GM19328 (cell line): ENCODE measurements around the gene ERCC6L.
A peak's percentile ranks its signal among the peaks of the same experiment; 100 is the strongest.
"Not testable (repeated sequence)": the region's sequence is repeated elsewhere in the genome, so short reads cannot be mapped to it uniquely, and the experiment has no call there.

Experiments
- ATAC-seq: cut with Tn5 transposase; IDR thresholded peaks from one replicate; pipeline ENCODE4 v1.9.1; 2021; ENCODE audit warnings: mild to moderate bottlenecking, moderate library complexity; ENCODE audit not compliant: unreplicated experiment

ERCC6L gene

GRCh38 chrX:72247206-72247942, 8.5 kb upstream of the ERCC6L start:
- no peak for ATAC-seq

GRCh38 chrX:72245461-72246089, 6.7 kb upstream of the ERCC6L start:
- ATAC-seq, result no peak

GRCh38 chrX:72243472-72243871, 4.6 kb upstream of the ERCC6L start:
- ATAC-seq, result no peak

- no peak for ATAC-seq
Observed at GRCh38 chrX:72240976-72241375, 2.1 kb upstream of the ERCC6L start.

GRCh38 chrX:72238183-72238582, 644 bp downstream of the ERCC6L start:
- ATAC-seq, result no peak

GRCh38 chrX:72236841-72237240, 2.0 kb downstream of the ERCC6L start:
- no peak for ATAC-seq

GRCh38 chrX:72230290-72230689, 8.5 kb downstream of the ERCC6L start:
- no peak for ATAC-seq

GRCh38 chrX:72220375-72220774, 18.5 kb downstream of the ERCC6L start:
- ATAC-seq, result not testable (repeated sequence)

GRCh38 chrX:72216973-72217372, 21.9 kb downstream of the ERCC6L start:
- ATAC-seq, result no peak

- no peak for ATAC-seq
Observed at GRCh38 chrX:72208126-72208800, 30.6 kb downstream of the ERCC6L start.

- no peak for ATAC-seq
Observed at GRCh38 chrX:72207366-72207765, 31.5 kb downstream of the ERCC6L start.

GRCh38 chrX:72205706-72206105, 33.1 kb downstream of the ERCC6L start:
- no peak for ATAC-seq

GRCh38 chrX:72203421-72203820, 35.4 kb downstream of the ERCC6L start:
- no peak for ATAC-seq

GRCh38 chrX:72202792-72203401, 35.9 kb downstream of the ERCC6L start:
- no peak for ATAC-seq

GRCh38 chrX:72201836-72202536, 36.8 kb downstream of the ERCC6L start:
- no peak for ATAC-seq

GRCh38 chrX:72182924-72183323, 55.9 kb downstream of the ERCC6L start:
- ATAC-seq, result no peak

GRCh38 chrX:72181178-72182125, 57.4 kb downstream of the ERCC6L start, which contains the start of gene PIN4:
TSS of gene PIN4 (plus strand) at chrX:72181757. CDS start at chrX:72181786, 29 bp downstream.
- peak; percentile 90 for ATAC-seq

GRCh38 chrX:72180539-72180938, 58.3 kb downstream of the ERCC6L start:
- ATAC-seq, result no peak

- ATAC-seq, result no peak
Observed at GRCh38 chrX:72176981-72177380, 61.8 kb downstream of the ERCC6L start.

- not testable (repeated sequence) for ATAC-seq
Observed at GRCh38 chrX:72176289-72176688, 62.5 kb downstream of the ERCC6L start.
